Measurements from ENCODE around the gene SDK1. TPM values are rescaled to one million over a fixed set of nuclear protein-coding genes. Genes with fewer than 3 reads are reported as not detected.

Gene SDK1
- total and polyA plus RNA-seq, 2 of the 8 experiments (the other 6 are each of a cell fraction or from before 2014, with no cell fraction given), result 3.3 to 7.2 TPM

GRCh38 chr7:4302203-4302905 is 1001.3 kb downstream of the SDK1 start:
- POLR2A ChIA-PET (ENCODE audit: partially characterized antibody), result no interaction called here
- Histone ChIP-seq H4K5ac (ENCODE audit: insufficient read length, low read depth, low read length) (no peak overlapping the region), H3K4ac (replicated peaks; ENCODE audit: insufficient read length, low read depth, low read length) (no peak overlapping the region), H3K27ac (ENCODE audit: low read depth, low read length) (no peak overlapping the region), H2AFZ (ENCODE audit: low read length) (no peak overlapping the region), H2BK15ac (ENCODE audit: low read length) (no peak overlapping the region), H4K8ac (ENCODE audit: extremely low read depth, insufficient read depth, low read length) (no peak overlapping the region), H3K36me3 (ENCODE audit: control insufficient read depth in 2 of 4, insufficient read depth in 4 of 4, low read length in 3 of 4) (no peaks in the 10 kb centered on the region), H3K79me2 (ENCODE audit: control insufficient read depth in 1 of 2, insufficient read depth in 2 of 2, low read length in 2 of 2) (no peaks in the 10 kb centered on the region), H2BK5ac (ENCODE audit: low read depth, low read length) (no peak overlapping the region), H3K9me3 (ENCODE audit: insufficient read depth in 2 of 2, low read depth in 1 of 2, low read length in 1 of 2) (peaks cover 17 to 54% of the 10 kb centered on the region in 2 experiments; a peak in 2 of 4 replicates), H3K27me3 (replicated peaks in 1 of 4; ENCODE audit: control insufficient read depth in 3 of 4, extremely low read depth in 1 of 4, insufficient read depth in 3 of 4, low read length in 3 of 4) (no peaks in the 10 kb centered on the region; a peak in 1 of 7 replicates), H3K79me1 (ENCODE audit: low read depth, low read length) (no peaks in the 10 kb centered on the region), H4K20me1 (replicated peaks in 1 of 2; ENCODE audit: control insufficient read depth in 1 of 2, insufficient read depth in 2 of 2, low read length in 2 of 2) (no peaks in the 10 kb centered on the region), H3K4me1 (replicated peaks in 1 of 4; ENCODE audit: control insufficient read depth in 3 of 4, insufficient read depth in 4 of 4, low read length in 3 of 4) (no peaks in the 10 kb centered on the region), H3K14ac (ENCODE audit: insufficient read length) (no peak overlapping the region), H3K4me3 (ENCODE audit: extremely low read depth in 1 of 4, insufficient read depth in 2 of 4, low read depth in 3 of 4, low read length in 4 of 4) (no peak overlapping the region), H3K18ac (ENCODE audit: extremely low read depth, low read length) (no peak overlapping the region), H3K23ac (ENCODE audit: insufficient read length) (no peak overlapping the region), H4K91ac (replicated peaks; ENCODE audit: insufficient read length, low read length) (no peak overlapping the region), H2AK5ac (ENCODE audit: low read depth, low read length) (no peak overlapping the region), H2BK120ac (replicated peaks; ENCODE audit: low read depth, low read length) (no peak overlapping the region), H3K4me2 (ENCODE audit: insufficient read depth in 1 of 2, low read depth in 2 of 2, low read length in 2 of 2) (no peak overlapping the region), H2BK20ac (ENCODE audit: low read length) (no peak overlapping the region), H3K56ac (replicated peaks; ENCODE audit: insufficient read length, low read depth, low read length) (no peak overlapping the region), H3K23me2 (ENCODE audit: low read depth, low read length) (no peaks in the 10 kb centered on the region), H2BK12ac (ENCODE audit: low read depth, low read length) (no peak overlapping the region), H3K9ac (replicated peaks in 1 of 4; ENCODE audit: extremely low read depth in 1 of 4, low read depth in 3 of 4, low read length in 3 of 4) (no peak overlapping the region)
- TF ChIP-seq SUZ12 (IDR thresholded peaks at IDR 0.05; ENCODE audit: low read length) (no peak), E2F6 (IDR thresholded peaks at IDR 0.05) (no peak), BACH1 (IDR thresholded peaks at IDR 0.05; ENCODE audit: low read length) (no peak), ATF2 (IDR thresholded peaks at IDR 0.05; ENCODE audit: low read length) (no peak)
- CTCF ChIA-PET (ENCODE audit: partially characterized antibody), result no interaction called here
- DNase-seq (ENCODE audit: low read depth in 1 of 2, low spot score in 2 of 2), result no peak
- no peak for FAIRE-seq
- 83% methylated on average over 18 of the region's 19 CpGs; no CpG with 5 or more reads in 1 of the 2 experiments for WGBS, 2 experiments (ENCODE audit: extremely low coverage in 1 of 2, insufficient coverage in 1 of 2, insufficient read length in 1 of 2, insufficient replicate concordance in 2 of 2, low coverage in 1 of 2, low lambda C conversion rate in 2 of 2, missing lambda C conversion rate in 1 of 2)
